CD4-positive, alpha-beta T cell treated with Interleukin-17A for 4 hours (primary cell): ENCODE data around the gene LHFPL3.
"Not testable (repeated sequence)": the region's sequence is repeated elsewhere in the genome, so short reads cannot be mapped to it uniquely, and the experiment has no call there.

Experiments
- DNase-seq: peaks from one replicate; pipeline ENCODE4 v3.0.0-alpha.2; 2020; ENCODE audit warnings: mixed read lengths

The LHFPL3 gene

DNA sequence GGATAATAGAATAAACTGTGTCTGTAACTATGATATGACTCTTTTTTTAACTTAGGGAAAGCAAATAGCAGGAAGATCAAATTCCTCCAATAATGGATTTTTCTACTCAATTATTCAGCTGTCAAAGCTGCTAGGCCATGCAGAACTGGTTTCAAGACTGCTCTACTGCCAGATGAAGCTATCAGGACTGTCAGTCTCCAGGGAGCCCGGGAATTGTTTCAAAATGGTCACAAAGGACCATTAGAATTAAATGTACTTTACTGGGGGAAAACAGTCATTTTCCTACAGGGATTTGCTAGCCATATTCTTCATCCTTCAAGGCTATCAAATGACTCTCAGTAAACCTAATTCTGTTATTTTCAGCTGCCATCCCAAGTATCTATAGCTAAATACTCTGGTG lies 276.3 kb downstream of the LHFPL3 start:
- no peak for DNase-seq

DNA sequence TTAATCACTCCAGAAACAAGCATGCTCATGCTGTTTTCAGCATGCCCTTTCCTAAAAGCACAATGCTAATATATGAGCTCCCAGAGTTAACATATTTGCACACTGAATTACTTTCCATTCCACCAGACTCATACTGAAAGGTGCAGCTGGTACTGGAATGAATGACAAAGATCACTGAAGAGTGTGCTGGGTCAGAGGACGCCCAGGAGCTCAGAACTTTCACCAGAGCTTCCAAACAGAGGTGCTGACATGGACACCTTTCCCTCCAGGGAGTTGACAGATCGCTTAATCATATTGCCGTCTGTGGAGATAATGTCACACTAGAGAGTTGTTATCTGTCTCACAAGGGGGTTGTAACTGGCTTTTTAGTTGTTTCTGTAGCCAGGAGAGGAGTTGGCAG lies 292.9 kb downstream of the LHFPL3 start:
- DNase-seq = no peak

DNA sequence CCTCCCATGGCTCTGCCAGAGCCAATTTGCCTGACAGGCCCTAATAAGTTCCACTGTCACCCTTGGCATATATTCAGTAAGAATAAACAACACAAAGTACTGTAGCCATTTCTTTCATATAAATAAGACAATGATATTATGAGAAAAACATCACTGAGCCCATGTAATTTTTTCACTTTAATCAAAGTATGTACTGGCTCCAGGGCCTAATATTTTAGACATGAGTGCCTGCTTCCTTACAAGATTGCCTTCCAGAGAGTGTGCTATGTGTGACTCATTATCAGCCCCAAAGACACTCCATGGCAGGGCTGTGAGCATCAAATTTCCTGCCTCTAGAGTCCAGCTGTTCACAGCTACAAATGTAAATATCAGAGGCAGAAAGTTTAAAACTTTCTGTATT lies 297.6 kb downstream of the LHFPL3 start:
- DNase-seq = no peak

DNA sequence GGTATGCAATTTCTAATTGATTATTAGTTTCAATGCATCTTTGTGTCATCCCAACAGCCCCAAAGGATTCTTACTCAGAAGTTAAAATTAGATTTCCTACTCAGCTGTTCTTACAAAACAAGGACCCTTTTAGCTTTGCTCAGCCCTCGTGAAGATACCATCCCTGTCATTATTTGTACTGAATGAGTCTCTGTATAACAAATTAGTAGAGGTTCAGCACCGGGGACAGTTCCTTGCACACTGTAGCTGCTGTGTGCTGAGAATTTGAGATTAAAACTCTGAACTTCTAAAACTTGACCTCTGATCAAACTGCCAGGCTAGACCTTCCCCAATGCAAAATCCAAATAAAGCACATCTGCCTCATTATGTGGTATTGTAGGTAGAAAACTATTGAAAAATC lies 299.1 kb downstream of the LHFPL3 start:
- no peak for DNase-seq

DNA sequence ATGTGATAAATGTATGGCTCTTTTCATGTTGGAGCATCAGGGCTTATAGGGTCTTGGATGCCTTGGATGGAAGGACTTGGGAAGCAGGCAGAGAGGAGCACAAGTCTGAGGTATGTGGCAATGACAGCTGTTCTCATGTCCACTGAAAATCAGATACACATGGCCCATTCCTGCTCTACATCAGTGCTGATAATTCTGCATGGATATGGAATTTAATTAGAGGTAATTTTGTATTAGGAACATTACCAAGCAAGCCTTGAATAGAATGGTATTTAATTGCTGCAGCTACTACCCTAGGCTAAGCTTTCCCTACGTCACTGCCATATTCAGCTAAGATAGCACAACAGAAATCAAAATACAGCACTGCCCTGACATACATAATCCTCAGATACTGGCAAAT lies 299.6 kb downstream of the LHFPL3 start:
- no peak for DNase-seq

DNA sequence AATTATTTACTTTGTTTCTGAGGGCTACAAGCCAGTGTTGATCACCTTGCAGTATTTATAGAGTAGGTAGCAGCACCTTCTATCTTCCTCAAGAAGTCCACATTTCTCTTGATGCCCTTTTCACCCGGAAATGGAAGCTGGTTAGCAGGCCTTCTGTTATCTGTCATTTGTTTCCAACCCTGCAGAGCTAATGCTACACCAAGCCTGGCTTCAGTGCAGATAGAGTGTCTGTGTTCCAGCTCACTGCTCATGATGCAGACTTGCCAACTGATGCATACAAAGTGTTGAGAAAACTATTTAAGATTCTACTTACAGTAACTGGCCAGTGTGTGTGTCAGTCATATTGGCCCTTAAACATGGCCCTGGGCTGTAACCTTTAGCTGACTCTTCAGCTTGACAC lies 301.0 kb downstream of the LHFPL3 start:
- no peak for DNase-seq

DNA sequence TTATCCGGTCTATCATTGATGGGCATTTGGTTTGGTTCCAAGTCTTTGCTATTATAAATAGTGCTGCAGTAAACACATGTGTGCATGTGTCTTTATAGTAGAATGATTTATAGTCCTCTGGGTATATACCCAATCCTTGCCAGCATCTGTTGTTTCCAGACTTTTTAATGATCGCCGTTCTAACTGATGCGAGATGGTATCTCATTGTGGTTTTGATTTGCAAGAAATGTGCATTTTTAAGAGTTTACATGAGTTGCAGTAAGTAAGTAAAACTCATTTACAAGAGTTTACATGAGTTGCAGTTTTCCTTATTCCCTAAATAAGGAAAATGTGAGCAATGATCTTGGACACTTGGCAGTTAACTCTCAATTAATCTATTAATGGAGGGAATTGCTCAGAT lies 312.1 kb downstream of the LHFPL3 start:
- DNase-seq = no peak

DNA sequence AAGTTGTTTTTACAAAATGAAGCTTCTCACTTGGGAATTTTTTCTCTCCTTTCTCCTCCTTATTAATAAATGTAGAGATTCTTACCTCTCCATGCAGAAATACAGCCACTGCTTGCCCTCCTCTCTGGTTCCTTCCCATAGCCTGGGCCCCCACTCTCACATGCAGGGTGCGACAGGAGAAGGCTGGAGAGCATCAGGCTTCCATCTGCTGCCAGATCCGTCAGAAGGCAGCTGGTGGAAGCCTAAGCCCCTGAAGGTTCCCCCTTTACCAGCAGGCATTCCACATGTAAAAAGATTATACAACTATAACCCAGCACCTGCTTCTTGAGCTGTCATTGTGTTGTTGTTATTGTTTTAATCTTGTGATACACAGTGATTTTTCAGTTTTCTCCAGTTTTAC lies 314.2 kb downstream of the LHFPL3 start:
- DNase-seq = no peak

DNA sequence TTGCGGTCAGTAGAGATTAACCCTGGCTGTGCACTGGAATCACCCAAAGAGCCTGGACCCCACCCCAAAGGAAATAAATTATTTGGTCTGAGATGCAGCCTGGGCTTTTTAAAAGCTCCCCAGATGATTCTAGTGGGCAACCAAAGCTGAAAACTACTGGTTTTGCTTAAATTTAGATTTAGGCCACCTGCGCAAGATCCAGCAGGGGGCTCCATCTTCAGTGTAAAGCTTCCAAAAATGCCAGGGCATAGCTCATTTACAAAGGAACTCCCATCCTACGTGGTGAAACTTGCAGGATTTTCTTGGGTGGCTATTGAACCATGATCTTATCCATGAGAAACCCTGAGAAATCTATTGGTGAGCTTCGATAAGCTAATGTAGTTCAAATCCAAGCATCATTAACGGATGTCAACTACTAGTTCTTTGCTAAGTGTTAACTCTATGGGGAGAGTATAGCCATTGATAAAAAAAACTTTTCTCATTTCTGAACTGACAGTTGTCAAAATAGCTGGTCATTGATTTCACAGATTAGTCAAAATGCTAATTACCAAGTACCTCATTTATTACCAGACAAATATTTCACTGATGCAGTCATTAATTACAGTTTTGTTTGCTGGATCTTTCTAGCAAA lies 315.3 kb downstream of the LHFPL3 start:
- DNase-seq = no peak

DNA sequence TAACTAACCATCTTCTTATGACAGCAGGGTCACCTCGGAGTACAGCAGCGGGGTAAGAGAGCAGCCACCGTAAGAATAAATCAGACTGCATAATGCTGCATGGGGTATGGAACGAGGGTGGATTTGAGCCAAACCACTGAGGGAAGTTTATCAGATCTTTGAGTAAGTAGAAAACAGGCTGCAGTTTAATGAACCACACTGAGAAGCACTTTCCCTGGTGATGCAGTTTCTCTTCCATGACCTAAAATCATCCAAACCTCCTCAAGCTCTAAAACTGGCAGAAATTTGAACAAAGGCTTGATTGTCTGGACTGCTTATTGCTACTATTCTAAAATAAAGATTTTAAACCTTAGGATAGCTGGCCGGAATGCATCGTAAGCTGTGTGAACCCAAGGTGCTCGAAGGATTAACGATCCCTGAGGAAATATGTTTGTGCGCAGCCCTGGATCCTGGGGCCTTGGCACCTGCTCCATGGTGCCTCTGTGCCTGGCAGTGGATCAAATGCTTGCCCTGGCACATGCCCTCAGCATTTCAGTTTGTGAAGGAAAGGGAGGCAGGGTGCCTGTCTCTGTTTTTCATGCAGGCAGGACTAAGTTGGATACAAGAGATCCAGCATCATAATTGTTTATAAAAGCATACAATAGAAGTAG lies 322.7 kb downstream of the LHFPL3 start:
- DNase-seq = no peak

DNA sequence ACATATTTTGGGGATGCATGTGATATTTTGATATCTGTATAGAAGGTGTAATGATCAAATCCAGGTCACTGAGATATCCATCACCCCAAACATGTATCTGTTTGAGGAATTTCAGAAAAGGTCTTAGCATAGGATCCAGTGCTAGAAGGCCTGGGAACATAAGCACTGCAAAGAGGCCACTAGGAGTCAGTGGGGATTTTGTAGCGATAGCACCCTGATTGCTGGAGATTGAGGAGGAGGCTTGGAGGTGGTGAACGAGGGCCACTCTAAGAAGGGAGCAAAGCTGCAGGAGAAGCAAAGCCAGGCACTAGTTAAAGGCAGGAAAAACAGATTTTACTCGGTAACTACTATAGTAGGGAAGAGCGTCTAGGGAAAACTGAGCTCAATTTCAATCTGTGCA lies 324.0 kb downstream of the LHFPL3 start:
- DNase-seq = no peak

DNA sequence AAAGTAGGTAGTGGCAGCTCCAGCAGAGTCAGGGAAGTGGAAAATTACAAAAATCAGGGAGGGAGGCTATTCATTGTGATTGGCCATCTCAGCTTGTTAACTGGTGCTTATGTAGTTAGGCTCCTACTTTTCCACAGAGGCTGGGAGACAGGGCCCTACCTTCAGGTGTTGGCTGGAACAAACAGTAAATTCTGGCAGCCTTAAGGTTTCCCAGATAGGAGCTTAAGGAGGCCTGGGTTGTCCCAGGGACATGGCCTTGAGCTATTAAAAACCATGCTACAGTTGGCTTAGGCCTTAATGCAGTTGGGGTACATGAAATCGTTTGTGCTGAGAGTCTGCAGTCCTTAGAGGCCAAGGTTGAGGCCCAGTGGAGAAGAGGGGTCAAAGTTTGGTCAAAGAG lies 324.5 kb downstream of the LHFPL3 start:
- DNase-seq = no peak

DNA sequence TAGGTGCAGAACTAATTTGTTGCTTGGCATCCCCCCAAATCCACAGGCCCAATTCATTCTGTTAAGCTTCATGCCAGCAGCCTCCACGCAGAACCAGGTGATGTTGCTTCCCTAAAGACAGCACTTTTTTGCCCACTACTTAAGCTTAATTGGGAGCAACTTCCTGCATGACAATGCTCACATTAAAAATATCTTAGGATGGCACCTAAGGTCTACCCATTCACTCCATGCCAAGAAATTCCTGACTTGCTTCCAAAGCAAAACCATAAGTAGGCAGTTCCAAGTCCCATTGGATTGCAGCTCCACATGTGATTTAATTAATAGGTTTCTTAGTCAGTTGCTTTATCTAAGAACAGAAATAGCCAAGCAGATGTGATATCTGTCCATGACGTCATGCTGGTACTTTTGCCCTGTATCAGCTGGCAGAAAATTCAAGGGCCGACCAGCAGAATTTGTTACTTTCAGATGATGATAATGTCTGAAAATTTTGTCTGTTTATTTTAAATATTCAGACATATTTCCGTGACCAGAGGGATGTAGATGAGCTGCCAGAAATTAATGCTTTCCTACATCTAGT lies 325.5 kb downstream of the LHFPL3 start:
- DNase-seq = no peak

DNA sequence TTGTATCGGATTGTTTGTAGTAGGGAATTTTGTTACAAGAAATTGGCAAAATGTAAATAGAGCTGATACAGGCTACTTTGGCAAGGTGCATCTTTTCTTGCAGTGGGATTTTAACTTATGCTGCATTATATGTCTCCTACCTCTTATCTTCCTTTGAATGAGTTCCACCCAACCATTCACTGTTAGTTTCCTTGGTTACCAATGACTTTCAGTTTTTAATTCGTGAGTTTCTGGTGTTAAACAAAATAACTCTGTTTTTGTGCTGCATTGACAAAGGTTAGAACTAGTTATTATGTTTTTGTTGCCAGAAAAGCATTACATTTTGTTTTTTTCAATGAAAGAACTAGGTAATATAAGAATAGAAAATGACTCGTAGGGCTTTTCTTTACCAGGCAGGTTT lies 327.2 kb downstream of the LHFPL3 start:
- no peak for DNase-seq

DNA sequence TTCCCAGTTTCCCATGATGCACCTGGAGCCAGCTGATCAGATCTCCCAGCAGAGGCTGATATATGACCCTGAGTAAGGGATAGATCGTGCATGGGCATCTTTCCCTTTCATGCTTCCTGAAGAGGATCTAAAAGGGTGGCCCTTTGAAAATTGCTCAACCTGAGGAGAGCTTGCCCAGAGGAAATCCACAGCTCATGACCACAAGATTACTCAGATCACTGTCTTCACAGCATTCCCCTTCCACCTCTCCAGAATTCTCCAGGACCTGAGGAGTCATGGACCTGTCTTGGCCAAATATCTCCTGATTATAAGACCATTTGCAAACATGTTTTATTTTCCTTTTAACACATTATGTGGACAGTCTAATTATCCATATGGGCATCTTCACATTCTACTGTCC lies 328.1 kb downstream of the LHFPL3 start:
- DNase-seq = no peak

DNA sequence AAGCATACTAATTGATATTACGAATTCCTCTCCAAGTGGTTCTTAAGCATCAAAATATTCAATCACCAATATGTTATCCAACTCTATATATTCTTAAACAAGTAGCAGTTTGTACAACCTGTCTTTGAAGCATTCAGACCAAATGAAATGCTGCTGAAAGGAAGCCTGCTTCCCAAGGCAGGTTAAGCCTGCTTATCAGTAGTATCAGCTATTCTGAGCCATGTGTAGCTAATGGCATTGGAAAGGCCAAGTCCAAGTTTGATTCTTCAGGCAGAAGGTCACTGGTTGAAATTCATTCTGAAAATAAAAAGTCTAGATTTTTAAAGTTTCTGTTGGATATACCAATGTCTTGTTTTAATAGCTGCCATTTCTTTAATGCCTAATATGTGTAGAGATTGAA lies 328.7 kb downstream of the LHFPL3 start:
- DNase-seq = no peak

DNA sequence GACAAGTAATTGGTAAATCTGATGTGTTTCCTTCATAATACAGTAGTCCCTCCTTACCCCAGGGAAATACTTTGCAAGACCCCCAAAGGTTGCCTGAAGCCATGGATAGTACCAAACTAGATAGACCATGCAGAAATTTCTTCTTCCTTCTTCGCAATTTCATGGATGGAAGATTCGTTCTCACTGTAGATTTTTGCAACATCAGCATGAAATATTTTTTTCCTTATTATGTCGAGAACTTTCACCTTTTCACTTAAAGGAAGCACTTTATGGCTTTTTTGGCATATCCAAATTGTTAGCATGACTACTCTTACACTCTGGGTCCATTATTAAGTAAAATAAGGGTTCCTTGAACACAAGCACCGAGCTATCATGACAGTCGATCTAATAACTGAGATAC lies 333.2 kb downstream of the LHFPL3 start:
- no peak for DNase-seq

DNA sequence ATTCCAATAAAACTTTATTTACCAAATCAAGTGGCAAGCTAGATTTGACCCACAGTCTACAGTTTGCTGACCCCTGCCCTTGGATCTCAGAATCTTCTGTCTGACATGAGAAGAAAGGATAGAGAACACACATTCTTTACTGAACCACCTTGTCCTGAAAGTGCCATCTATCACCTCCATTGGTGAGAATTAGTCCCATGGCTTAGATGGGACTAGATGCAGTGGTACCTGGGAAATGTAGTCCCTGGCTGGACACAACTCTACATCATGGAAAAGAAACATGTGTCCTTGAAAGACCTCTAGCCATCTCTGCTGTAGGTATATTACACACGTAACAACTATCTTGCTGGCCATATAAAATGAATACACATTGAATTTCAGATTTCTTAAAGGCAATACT lies 336.2 kb downstream of the LHFPL3 start:
- no peak for DNase-seq

DNA sequence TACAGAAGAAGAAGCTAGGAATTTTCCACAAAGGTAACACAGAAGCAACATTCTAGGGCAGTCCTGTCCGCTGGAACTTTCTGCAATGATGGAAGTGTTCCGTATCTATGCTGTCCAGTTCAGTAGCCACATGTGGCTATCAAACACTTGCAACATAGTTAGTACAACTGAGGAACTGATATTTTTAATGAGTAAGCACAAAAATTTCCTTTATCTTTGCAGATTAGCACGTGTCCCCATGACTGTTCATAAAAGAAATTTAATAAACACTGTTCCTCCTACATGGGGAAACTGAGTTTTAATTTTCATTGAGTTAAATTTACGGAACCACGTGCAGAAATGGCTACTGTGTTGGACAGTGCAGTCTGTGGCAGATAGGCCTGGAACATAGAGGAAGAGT lies 349.2 kb downstream of the LHFPL3 start:
- DNase-seq = no peak

DNA sequence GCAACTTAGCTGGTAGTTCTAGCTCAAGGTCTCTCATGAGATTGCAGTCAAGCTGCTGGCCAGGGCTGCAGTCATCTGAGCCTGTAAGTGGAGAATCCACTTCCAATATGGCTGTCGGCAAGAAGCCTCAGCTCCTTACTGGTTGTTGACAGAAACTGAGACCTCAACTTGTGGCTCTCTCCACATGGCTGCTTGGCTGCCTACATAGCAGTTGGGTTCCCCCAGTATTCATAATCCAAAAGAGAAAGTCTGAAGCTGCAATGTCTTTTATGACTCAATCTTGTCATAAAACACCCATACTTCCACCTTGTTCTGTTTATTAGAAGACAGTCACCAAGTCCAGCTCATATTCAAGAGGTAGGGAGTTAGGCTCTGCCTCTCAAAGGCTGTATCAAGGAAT lies 350.7 kb downstream of the LHFPL3 start:
- DNase-seq = no peak

DNA sequence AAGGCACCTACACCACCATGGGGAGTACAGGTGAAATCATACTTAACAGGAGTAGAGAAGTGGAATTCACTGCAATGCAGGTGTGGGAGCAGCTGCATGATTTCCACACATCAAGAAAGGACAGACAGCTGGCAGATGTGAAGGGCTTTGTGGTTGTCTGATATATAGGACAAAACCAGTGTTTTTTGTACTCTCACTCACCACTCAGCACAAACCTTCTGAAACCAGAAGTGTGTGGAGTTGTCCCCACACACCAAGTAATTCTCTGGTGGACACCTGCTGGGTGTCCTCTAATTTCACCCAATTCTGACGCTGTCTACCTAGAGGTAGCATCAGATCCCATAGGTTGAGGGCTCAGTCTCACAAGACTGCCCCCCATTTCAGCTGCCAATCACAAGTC lies 357.9 kb downstream of the LHFPL3 start:
- DNase-seq = no peak

DNA sequence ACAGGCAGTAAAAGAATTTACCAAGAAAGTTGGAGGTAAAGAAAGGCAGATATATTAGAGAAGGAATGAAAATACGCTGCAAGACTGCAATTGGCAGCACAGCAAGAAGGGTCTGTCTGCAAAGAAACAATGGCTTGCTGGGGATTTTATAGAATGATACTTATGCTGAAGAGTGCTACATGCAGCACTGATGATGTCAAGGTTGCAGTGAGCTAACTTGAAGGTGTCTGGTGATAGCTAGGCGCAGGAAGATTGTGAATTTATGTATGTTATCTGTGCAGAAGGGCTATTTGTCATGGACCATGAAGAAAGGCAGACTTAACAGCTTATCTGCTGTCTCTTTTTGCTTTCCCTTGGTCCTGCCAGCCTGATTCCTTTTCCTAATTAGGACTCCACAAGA lies 366.3 kb downstream of the LHFPL3 start:
- DNase-seq = no peak

DNA sequence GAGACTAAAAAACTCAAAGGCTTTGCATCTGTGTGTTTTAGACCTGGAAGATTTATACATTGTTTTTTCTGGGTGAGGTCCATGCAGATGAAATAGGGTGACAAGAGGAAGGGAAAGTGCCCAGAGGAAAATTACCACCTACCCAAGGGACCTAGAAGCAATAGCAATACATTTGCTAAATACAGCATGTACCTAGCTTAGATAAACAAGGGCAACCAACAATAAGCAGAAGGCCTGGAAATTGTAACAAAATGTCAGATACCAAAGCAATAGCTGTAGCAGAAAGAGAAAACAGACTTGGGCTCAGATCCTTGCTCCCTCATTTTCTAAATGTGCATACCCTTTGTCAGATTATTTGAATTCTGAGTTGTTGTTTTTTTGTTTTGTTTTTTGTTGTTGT lies 367.2 kb downstream of the LHFPL3 start:
- no peak for DNase-seq

DNA sequence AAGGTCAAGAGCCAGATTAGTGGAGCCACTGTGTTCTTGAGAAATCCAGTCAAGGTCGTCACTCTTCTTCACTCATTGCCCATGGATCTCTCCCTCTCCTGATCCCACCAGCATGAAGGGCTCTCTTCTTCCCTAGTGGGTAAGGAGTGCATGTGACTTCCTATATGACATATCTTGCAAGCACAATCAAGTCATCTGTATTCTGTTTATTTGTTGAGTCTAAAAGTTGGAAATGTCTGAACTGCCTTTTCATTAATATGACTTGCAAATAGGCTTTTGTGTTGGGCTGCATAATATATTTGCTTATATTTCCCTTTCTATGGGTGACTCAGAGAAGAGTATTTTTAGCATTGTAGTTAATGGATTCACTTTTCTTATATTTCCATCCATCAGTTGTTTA lies 371.9 kb downstream of the LHFPL3 start:
- DNase-seq = no peak

DNA sequence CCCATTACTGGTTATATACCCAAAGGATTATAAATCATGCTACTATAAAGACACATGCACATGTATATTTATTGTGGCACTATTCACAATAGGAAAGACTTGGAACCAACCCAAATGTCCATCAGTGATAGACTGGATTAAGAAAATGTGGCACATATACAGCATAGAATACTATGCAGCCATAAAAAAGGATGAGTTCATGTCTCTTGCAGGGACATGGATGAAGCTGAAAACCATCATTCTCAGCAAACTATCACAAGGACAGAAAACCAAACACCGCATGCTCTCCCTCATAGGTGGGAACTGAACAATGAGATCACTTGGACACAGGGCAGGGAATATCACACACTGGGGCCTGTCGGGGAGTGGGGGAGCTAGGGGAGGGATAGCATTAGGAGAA lies 392.6 kb downstream of the LHFPL3 start:
- DNase-seq = not testable (repeated sequence)
